Measurements from ENCODE around the gene FBXO31. TPM values are rescaled to one million over a fixed set of nuclear protein-coding genes. Genes with fewer than 3 reads are reported as not detected.

Gene FBXO31, protein sequence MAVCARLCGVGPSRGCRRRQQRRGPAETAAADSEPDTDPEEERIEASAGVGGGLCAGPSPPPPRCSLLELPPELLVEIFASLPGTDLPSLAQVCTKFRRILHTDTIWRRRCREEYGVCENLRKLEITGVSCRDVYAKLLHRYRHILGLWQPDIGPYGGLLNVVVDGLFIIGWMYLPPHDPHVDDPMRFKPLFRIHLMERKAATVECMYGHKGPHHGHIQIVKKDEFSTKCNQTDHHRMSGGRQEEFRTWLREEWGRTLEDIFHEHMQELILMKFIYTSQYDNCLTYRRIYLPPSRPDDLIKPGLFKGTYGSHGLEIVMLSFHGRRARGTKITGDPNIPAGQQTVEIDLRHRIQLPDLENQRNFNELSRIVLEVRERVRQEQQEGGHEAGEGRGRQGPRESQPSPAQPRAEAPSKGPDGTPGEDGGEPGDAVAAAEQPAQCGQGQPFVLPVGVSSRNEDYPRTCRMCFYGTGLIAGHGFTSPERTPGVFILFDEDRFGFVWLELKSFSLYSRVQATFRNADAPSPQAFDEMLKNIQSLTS
- total RNA-seq, result 14.6 and 54.4 TPM in 2 replicates

DNA sequence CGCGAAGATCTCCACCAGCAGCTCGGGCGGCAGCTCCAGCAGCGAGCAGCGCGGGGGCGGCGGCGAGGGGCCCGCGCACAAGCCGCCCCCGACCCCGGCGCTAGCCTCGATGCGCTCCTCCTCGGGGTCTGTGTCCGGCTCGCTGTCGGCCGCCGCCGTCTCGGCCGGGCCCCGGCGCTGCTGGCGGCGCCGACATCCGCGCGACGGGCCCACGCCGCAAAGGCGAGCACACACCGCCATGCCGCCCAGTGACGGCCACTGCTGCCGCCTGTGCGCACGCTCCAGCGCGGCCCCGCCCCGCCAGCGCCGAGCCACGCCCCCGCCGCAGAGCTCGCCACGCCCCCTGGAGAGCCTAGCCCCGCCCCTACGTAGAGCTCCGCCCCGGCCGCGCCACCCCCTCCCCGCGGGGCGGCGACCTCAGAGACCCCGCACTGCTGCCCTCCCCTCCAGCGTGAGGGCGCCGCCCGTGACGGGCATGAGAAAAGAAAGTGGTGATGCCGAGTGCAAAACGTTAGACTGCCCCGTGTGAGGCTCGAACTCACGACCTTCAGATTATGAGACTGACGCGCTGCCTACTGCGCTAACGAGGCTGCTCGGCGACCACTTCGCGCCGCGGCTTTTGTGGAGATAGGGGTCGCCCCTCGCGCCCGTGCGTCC lies at the start of gene FBXO31:
FBXO31 (minus strand) TSS at position 272 of the 657 bp plus-strand sequence; CDS start at position 240, 32 bp downstream.

DNA sequence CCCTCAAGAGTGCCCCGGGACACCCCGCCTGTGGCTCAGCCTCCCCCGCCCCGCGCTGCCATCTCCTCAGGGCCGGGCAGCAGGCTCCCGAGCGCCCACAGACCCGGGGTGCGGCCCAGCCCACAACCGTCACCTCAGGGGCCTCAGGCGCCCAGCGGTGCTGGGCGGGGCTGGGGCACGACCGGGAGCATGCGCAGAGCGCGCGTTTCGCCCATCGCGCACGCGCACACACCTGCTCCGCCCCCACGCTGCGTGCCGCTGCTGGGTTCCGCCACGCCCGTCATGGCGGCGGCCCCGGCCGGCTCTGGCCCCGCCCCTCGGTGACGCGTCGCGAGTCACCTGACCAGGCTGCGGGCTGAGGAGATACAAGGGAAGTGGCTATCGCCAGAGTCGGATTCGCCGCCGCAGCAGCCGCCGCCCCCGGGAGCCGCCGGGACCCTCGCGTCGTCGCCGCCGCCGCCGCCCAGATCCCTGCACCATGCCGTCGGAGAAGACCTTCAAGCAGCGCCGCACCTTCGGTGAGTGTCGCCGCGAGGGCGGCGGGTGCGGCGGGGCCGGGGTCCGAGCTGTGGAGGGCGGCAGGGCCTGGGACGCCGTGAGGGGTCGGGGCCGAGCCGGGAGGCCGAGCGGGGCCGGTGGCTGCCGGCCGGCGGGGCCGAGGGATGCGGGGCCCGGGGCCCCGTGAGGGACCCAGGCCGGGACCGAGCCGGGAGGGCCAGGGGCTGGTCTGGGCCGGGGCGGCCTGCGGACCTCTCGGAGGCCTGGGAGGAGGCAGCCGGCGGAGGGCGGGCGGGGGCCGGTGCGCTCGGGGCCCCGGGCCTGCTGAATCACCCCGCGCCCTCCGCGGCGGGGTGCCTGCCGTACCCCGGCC lies 8.6 kb upstream of the FBXO31 start, which contains the start of gene MAP1LC3B:
MAP1LC3B (plus strand) TSS at position 387 of the 871 bp plus-strand sequence; CDS start at position 479, 92 bp downstream.

DNA sequence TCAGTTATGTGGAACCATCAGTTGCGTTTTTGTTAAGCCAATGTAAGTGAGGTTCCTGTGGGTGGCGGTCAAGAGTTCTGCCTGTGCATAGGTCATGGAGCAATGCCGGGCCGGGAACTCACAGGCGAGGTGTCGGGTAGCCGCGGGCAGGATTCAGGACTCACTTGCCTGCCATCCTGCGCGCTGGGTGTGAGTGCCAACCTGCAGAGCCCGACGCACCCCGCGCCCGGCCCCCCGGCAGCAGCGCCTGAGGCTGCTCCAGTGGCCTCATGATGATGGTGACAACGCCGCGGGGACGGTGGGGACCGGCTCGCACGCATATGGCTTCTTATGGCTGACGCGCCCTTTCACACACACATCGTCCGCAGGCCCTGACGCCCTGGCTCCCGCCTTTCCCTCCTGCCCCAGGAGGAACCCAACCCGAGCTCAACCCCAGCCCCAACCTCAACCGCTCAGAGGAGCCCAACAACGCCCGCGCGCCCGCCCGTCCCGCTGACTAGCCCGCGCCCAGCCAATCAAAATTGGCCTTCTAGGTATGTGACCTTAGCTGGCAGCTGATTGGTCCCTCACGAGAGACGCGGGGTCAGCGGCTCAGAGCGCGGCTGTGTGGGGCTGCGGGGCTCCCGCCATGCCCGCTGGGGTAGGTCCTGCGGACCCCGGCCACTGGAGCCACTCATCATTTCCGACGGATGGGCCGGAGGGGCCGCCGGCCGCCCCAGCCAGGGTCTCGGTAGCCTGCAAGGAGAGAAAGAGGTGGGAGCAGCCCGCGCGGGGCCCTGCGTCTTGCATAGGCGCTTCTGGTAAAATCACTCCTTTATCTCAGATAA lies 66.4 kb downstream of the FBXO31 start, which contains the start of gene C16orf95:
C16orf95 (minus strand) TSS at position 470 of the 827 bp plus-strand sequence; CDS start at position 320, 150 bp downstream.

Other genes starting within 250 kb of the FBXO31 start
- gene C16orf95, start 66.4 kb downstream of the FBXO31 start, total RNA-seq, result 7.5 and 9.4 TPM in 2 replicates
- gene MAP1LC3B, start 8.6 kb upstream of the FBXO31 start, total RNA-seq, result 17.2 and 25.8 TPM in 2 replicates
- 4.2 and 4.9 TPM in 2 replicates for gene ZCCHC14, start 109.2 kb upstream of the FBXO31 start, total RNA-seq
- under 0.01 TPM in 1 of 2 replicates, not detected in the other for gene JPH3, start 218.7 kb upstream of the FBXO31 start, total RNA-seq